Muscle layer of colon (tissue), 2 donors: ENCODE data around the gene PTPRG.

Experiments
- H3K27ac ChIP-seq: one replicate; pipeline ENCODE4 v1.7.0; 2013; ENCODE audit warnings: low read depth, mild to moderate bottlenecking, low read length, moderate library complexity
- H3K27me3 ChIP-seq, 2 donors: one replicate each; pipeline ENCODE4 v1.7.0; 2013; ENCODE audit warnings: low read length in 2 of 2, mild to moderate bottlenecking in 2 of 2; ENCODE audit not compliant: insufficient read depth in 2 of 2, control insufficient read depth in 1 of 2
- H3K36me3 ChIP-seq: one replicate; pipeline ENCODE4 v1.7.0; 2013; ENCODE audit warnings: mild to moderate bottlenecking, low read length; ENCODE audit not compliant: insufficient read depth
- H3K4me1 ChIP-seq: one replicate; pipeline ENCODE4 v1.7.0; 2013; ENCODE audit warnings: mild to moderate bottlenecking, low read length; ENCODE audit not compliant: insufficient read depth
- H3K4me3 ChIP-seq, 2 donors: one replicate each; pipeline ENCODE4 v1.7.0; 2013; ENCODE audit warnings: low read length in 2 of 2, low read depth in 1 of 2, mild to moderate bottlenecking in 1 of 2, moderate library complexity in 1 of 2
- H3K9ac ChIP-seq: one replicate; pipeline ENCODE4 v1.7.0; 2013; ENCODE audit warnings: low read length
- H3K9me3 ChIP-seq: one replicate; pipeline ENCODE4 v1.7.0; 2013; ENCODE audit warnings: mild to moderate bottlenecking, low read length
- donor health status: abdominal sarcoma.
- donor health status: Adenocarcinoma of cecum.

Gene PTPRG

DNA sequence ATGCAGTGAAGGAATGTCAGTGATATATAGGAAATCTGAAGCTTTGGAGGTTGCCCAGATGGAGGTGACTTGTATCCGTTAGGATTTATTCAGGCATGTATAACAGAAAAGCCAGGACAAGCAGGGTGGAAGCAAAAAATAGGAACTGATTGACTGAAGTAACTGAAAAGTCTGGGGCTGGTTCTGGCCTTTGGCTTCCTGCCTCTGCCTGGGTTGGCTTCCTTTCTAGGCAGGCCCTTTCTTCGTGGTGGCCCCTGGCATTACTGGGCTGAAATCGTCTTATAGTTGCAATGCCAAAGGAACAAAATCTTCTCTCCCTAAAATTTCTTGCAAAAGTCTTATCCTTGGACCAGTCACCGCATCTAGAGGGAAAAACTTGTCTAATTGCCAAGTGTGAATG is 386.1 kb downstream of the PTPRG start:
- Histone ChIP-seq H3K9ac (no peak overlapping the region), H3K4me1 (peaks cover 33% of the 10 kb centered on the region), H3K36me3 (no peaks in the 10 kb centered on the region), H3K27me3 (no peaks in the 10 kb centered on the region), H3K4me3 (no peak overlapping the region), H3K27ac (no peak overlapping the region), H3K9me3 (no peaks in the 10 kb centered on the region)

- H3K27ac ChIP-seq = no peak overlapping the region
Measured at GRCh38 chr3:61948699-61949305, 387.4 kb downstream of the PTPRG start.

GRCh38 chr3:61954097-61954540 is 392.7 kb downstream of the PTPRG start:
- Histone ChIP-seq H3K27ac (no peak overlapping the region), H3K9ac (no peak overlapping the region), H3K4me3 (no peak overlapping the region), H3K9me3 (no peaks in the 10 kb centered on the region), H3K4me1 (peaks cover 4% of the 10 kb centered on the region), H3K27me3 (no peaks in the 10 kb centered on the region), H3K36me3 (no peaks in the 10 kb centered on the region)

More at GRCh38 chr3:61948699-61949305, 387.4 kb downstream of the PTPRG start:
- Histone ChIP-seq H3K27me3 (no peaks in the 10 kb centered on the region), H3K36me3 (no peaks in the 10 kb centered on the region), H3K4me3 (no peak overlapping the region), H3K4me1 (peaks cover 33% of the 10 kb centered on the region), H3K9ac (no peak overlapping the region), H3K9me3 (no peaks in the 10 kb centered on the region)

GRCh38 chr3:61955483-61955882 is 394.1 kb downstream of the PTPRG start:
- no peaks in the 10 kb centered on the region for H3K4me1 ChIP-seq
- H3K27me3 ChIP-seq = no peaks in the 10 kb centered on the region
- no peak overlapping the region for H3K9ac ChIP-seq
- H3K4me3 ChIP-seq = no peak overlapping the region
- no peaks in the 10 kb centered on the region for H3K36me3 ChIP-seq
- H3K9me3 ChIP-seq = no peaks in the 10 kb centered on the region
- no peak overlapping the region for H3K27ac ChIP-seq

- H3K27me3 ChIP-seq = no peaks in the 10 kb centered on the region
- no peak overlapping the region for H3K27ac ChIP-seq
- H3K36me3 ChIP-seq = no peaks in the 10 kb centered on the region
- H3K9me3 ChIP-seq = no peaks in the 10 kb centered on the region
- H3K9ac ChIP-seq = no peak overlapping the region
- H3K4me3 ChIP-seq = no peak overlapping the region
- no peaks in the 10 kb centered on the region for H3K4me1 ChIP-seq
Measured at GRCh38 chr3:61956236-61956635, 394.9 kb downstream of the PTPRG start.

- Histone ChIP-seq H3K4me1 (peaks cover 5% of the 10 kb centered on the region), H3K9me3 (no peaks in the 10 kb centered on the region), H3K36me3 (no peaks in the 10 kb centered on the region), H3K9ac (no peak overlapping the region), H3K27ac (no peak overlapping the region), H3K4me3 (no peak overlapping the region), H3K27me3 (no peaks in the 10 kb centered on the region)
Measured at GRCh38 chr3:61957259-61957658, 395.9 kb downstream of the PTPRG start.

DNA sequence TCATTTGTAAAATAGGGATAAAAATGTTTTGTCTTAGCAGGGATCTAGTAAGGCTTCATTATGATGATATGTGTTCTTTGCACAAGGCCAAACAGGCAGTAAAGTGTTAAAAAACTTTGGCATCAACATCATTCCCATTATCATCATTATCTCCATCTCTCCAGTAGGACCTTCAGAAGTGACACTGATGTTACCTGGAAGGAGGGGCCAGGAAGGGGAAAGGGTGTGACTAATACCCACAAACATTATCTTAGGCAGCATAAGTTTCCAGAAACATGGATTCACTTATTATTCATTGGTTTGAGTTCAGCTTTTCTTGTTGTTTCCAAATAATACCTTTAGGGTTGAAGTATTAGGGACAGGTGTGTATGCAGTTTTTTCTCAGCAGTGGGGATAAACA is 399.6 kb downstream of the PTPRG start:
- H3K27me3 ChIP-seq = no peaks in the 10 kb centered on the region
- H3K9ac ChIP-seq = no peak overlapping the region
- H3K4me1 ChIP-seq = peaks cover 5% of the 10 kb centered on the region
- H3K4me3 ChIP-seq = no peak overlapping the region
- H3K36me3 ChIP-seq = no peaks in the 10 kb centered on the region
- H3K27ac ChIP-seq = no peak overlapping the region
- no peaks in the 10 kb centered on the region for H3K9me3 ChIP-seq

GRCh38 chr3:61961900-61962299 is 400.5 kb downstream of the PTPRG start:
- Histone ChIP-seq H3K9me3 (no peaks in the 10 kb centered on the region), H3K9ac (no peak overlapping the region), H3K27ac (no peak overlapping the region), H3K4me1 (peaks cover 5% of the 10 kb centered on the region), H3K4me3 (no peak overlapping the region), H3K27me3 (no peaks in the 10 kb centered on the region), H3K36me3 (no peaks in the 10 kb centered on the region)

DNA sequence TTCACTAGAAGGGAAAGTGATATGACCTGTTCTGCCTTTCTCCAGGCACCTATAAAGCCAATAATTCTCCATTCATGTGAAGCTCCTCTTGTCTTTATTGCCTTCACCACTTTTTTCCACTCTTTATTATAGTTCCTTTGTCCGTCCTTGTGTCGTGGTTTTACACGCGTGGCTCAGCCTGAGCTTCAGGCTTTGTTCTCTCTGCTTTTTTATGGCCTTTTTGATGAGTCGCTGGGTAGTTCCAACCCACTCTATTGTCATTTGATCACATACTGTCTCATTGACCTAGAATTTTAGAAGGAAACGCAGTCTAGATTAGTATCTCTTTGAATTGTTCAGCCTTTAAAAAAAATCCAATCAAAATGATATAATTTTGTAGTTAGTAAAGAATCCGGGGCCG is 403.2 kb downstream of the PTPRG start:
- Histone ChIP-seq H3K4me1 (peaks cover 5% of the 10 kb centered on the region), H3K9ac (no peak overlapping the region), H3K27me3 (no peaks in the 10 kb centered on the region), H3K9me3 (no peaks in the 10 kb centered on the region), H3K4me3 (no peak overlapping the region), H3K36me3 (no peaks in the 10 kb centered on the region), H3K27ac (no peak overlapping the region)

DNA sequence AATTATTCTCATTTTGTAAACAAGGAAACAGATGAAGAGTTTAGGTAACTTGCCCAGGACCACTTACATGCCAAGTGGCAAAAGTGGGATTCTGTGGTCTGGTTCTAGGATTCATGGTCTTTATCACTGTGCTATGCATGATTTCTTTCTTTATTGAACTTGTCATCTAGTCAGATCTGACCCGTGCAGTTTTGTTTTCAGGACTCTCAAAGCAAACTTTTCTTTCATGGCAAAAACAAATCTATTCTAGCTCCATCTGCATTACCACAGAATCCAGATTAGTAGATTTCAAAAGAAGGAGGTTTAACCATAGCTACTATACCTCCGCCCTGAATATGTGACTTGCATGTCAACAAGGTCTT is 404.4 kb downstream of the PTPRG start:
- H3K27ac ChIP-seq = no peak overlapping the region
- no peak overlapping the region for H3K9ac ChIP-seq
- no peaks in the 10 kb centered on the region for H3K36me3 ChIP-seq
- no peaks in the 10 kb centered on the region for H3K27me3 ChIP-seq
- H3K9me3 ChIP-seq = no peaks in the 10 kb centered on the region
- H3K4me1 ChIP-seq = peaks cover 5% of the 10 kb centered on the region
- no peak overlapping the region for H3K4me3 ChIP-seq

- Histone ChIP-seq H3K4me1 (peaks cover 5% of the 10 kb centered on the region), H3K9ac (no peak overlapping the region), H3K36me3 (no peaks in the 10 kb centered on the region), H3K27ac (no peak overlapping the region), H3K9me3 (no peaks in the 10 kb centered on the region), H3K4me3 (no peak overlapping the region), H3K27me3 (no peaks in the 10 kb centered on the region)
Measured at GRCh38 chr3:61966200-61966599, 404.8 kb downstream of the PTPRG start.

DNA sequence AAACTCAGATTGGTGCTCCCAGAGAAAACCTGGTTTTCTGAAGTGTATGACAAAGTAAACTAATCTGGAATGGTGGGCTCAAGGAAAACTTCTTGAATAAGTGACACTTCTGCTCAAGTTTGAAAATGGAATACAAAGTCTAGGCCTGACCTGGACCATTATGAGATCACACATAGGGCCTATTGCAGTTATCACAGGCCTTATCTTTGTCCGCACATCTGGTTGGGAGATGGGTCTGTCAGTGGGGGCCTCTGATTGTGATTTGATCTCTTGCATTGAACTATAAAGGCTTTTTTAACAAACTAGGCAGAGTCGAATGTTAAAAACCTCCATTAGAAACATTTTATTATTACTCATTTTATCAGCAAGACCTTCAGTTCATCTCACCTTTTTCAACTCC is 405.6 kb downstream of the PTPRG start:
- no peak overlapping the region for H3K4me3 ChIP-seq
- H3K4me1 ChIP-seq = peaks cover under 1% of the 10 kb centered on the region
- H3K9ac ChIP-seq = no peak overlapping the region
- no peaks in the 10 kb centered on the region for H3K27me3 ChIP-seq
- no peaks in the 10 kb centered on the region for H3K9me3 ChIP-seq
- H3K27ac ChIP-seq = no peak overlapping the region
- no peaks in the 10 kb centered on the region for H3K36me3 ChIP-seq
